GM06990 (cell line): ENCODE results near the gene BANP.
"Not testable (repeated sequence)": the region's sequence is repeated elsewhere in the genome, so short reads cannot be mapped to it uniquely, and the experiment has no call there.

Source experiments
- DNase-seq: peaks from one replicate; pipeline ENCODE4 v3.0.0-alpha.2; 2011; ENCODE audit not compliant: insufficient read length; ENCODE audit errors: extremely low read depth
- H3K27me3 ChIP-seq: replicated peaks from 2 replicates; pipeline ENCODE4 v1.6.0; 2011; ENCODE audit warnings: low read length; ENCODE audit not compliant: control insufficient read depth, insufficient read depth
- H3K36me3 ChIP-seq: 2 replicates; pipeline ENCODE4 v1.5.1; 2011; ENCODE audit warnings: low read length; ENCODE audit not compliant: control insufficient read depth, insufficient read depth
- H3K4me3 ChIP-seq: replicated peaks from 2 replicates; pipeline ENCODE4 v1.5.1; 2011; ENCODE audit warnings: low read depth, mild to moderate bottlenecking, control low read depth, low read length
- TF ChIP-seq, protein P1 (sequence below): IDR thresholded peaks from 2 replicates; pipeline ENCODE4 v1.5.1; 2011; ENCODE audit warnings: low read length, control low read depth, mild to moderate bottlenecking, inconsistent platforms; ENCODE audit not compliant: insufficient read depth, poor library complexity, severe bottlenecking

The BANP gene

DNA sequence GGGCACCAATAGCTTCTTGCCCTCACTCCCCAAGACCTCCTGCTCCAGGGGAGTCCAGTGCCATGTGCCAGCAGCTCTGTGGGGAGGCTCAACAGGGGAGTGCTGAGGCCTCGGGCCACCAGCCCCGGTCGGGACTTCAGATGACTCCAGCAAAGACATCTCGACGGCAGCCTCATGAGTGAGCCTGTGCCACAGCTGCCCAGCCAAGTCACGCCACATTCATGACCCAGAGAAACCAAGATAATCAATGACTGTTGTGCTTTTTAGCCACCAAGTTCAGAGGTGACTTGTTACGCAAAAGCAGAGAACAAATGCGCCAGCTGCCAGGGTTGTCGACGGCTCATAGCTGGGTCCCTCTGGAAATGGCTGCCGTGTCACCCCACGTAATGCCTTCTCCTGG, 157.5 kb downstream of the BANP start:
- Histone ChIP-seq H3K27me3 (no peaks in the 10 kb centered on the region), H3K4me3 (no peak overlapping the region), H3K36me3 (no peaks in the 10 kb centered on the region)
- TF ChIP-seq, protein P1, sequence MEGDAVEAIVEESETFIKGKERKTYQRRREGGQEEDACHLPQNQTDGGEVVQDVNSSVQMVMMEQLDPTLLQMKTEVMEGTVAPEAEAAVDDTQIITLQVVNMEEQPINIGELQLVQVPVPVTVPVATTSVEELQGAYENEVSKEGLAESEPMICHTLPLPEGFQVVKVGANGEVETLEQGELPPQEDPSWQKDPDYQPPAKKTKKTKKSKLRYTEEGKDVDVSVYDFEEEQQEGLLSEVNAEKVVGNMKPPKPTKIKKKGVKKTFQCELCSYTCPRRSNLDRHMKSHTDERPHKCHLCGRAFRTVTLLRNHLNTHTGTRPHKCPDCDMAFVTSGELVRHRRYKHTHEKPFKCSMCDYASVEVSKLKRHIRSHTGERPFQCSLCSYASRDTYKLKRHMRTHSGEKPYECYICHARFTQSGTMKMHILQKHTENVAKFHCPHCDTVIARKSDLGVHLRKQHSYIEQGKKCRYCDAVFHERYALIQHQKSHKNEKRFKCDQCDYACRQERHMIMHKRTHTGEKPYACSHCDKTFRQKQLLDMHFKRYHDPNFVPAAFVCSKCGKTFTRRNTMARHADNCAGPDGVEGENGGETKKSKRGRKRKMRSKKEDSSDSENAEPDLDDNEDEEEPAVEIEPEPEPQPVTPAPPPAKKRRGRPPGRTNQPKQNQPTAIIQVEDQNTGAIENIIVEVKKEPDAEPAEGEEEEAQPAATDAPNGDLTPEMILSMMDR: no peak
- DNase-seq: no peak

DNA sequence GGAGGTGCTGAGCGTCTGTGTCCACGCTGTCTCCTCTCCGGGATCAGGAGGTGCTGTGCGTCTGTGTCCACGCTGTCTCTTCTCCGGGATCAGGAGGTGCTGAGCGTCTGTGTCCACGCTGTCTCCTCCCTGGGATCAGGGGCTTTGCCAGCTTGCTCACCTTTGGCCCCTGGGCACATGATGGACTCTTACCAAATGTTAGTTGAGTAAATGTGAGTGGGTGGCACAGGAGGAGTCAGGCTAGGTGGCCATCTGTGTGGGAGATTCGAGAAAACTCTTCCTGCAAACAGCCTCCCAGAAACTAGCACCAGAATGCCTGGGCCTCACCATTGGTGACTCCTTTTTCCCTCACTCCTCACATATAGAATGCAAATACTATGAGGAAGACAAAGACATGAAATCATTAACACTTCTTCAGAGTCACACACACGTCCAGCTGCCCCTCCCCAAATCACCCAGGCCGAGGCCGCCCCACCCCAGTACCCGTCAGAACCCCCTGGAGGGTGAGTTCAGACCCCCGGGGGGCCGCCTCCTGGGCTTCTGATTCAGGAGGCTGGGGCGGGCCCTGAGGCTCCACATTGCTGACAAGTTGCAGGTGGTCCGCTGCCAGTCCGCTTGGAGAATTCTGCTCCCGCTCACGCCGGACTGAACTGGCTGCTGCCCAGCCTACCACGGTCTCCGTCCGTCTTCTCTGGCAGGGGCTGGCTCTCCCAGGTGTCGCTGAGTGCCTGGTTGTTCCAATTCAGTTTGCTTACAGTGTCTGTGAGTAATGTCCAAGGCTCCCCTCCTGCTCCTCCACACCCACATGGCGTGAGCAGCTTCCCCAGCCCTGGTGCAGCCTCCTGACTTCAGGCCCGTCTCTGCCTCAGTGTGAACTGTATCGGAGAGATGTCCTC, 158.7 kb downstream of the BANP start:
- H3K36me3 ChIP-seq, DNase-seq, H3K4me3 ChIP-seq, H3K27me3 ChIP-seq: not testable (repeated sequence)

DNA sequence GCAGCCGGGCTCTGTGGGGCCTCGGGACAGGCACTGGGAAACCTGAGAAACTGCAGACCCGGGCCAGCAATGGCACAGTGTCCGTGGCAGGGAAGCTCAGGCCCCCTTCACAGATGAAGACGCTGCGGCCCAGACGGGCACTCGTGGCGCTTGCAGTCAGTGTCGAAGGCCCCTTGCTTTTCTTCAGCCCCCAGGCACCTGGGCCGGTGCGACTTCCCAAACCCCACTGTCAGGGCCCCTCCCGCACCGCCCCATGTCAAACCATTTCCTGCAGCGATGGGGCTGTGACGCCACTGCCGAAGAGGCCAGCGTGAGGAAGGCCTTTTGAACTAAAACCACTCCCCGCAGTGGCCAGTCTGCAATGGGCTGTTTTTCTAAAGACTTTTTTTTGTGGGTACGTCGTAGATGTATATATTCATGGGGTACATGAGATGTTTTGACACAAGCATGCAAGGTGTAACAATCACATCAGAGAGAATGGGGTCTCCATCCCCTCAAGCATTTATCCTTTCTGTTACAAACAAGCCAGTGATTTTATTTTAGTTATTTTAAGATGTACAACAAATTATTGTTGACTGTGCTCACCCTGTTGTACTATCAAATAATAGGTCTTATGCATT, 159.8 kb downstream of the BANP start:
- H3K27me3 ChIP-seq, DNase-seq, H3K36me3 ChIP-seq, H3K4me3 ChIP-seq: not testable (repeated sequence)

DNA sequence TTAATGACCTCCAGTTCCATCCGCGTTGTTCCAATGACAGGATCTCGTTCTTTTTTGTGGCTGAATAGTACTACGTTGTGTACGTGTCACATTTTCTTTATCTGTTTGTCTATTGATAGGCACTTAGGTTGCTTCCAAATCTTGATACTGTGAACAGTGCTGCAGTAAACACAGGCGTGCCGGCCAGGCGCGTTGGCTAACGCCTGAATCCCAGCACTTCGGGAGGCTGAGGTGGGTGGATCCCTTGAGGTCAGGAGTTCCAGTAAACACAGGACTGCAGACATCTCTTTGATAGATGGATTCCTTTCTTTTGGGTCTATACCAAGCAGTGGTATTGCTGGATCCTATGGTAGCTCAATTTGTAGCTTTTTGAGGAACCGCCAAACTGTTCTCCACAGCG, 160.7 kb downstream of the BANP start:
- H3K36me3 ChIP-seq, H3K27me3 ChIP-seq, H3K4me3 ChIP-seq, DNase-seq: not testable (repeated sequence)

DNA sequence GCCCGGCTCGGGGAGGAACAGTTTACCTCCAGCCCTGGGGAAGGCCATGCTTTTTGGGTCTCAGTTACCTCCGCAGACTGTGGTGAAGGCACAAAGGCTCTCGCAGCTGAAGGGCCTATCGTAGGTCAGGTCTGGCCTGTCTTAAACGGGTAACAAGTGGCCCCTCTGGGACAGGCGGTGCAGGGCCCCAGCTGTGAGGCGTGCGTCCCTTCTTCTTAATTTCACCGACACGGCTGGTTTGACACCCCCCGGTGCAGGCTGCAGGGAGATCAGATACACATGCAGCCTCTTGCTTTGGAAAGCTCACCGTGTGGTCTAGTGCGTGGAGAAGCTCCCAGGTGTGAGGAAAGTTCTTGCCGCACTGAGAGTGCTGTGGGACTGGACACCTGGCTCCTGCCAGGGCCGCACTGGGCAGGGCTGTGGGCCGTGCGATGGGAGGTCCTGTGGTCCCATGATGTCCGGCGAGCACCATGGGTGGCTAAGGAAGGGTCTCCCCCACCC, 162.4 kb downstream of the BANP start:
- no peak overlapping the region for H3K4me3 ChIP-seq
- TF ChIP-seq, protein P1: no peak

DNA sequence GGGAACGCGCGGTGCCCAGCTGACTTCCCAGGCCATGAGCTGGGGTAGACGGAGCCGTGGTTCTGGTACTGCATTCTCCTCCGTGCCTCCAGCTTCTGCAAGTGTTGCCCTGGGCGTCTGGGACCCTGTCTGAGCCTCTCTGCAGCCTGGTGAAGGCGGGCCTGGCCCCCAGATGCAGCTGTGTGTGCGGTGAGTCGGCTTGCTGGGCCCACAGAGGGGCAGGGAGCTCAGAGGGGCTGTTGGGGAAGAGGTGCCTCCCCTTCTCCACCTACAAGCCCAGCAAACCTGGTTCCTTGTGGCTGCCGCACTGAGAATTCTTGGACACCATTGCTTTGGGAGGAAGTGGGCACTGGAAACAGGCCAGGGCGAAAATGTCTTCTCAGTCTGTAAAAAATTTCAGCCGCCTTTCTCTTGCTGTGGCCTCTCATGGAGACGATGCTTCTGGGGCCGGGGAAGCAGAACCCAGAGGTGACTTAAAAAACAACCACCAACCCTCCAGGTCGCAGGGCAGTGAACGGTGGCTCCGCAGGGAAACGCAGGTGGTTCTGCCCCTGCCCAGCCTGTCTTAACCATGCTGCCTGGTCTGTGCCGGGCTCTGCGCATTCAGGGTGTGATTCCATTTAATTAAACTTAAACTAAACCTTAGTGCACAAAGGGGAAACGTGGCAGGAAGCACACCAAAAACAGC, 163.5 kb downstream of the BANP start:
- not testable (repeated sequence) for H3K4me3 ChIP-seq, DNase-seq, H3K27me3 ChIP-seq, H3K36me3 ChIP-seq

More for the DNA sequence above, 162.4 kb downstream of the BANP start:
- DNase-seq: no peak
- H3K36me3 ChIP-seq: no peaks in the 10 kb centered on the region
- H3K27me3 ChIP-seq: no peaks in the 10 kb centered on the region

DNA sequence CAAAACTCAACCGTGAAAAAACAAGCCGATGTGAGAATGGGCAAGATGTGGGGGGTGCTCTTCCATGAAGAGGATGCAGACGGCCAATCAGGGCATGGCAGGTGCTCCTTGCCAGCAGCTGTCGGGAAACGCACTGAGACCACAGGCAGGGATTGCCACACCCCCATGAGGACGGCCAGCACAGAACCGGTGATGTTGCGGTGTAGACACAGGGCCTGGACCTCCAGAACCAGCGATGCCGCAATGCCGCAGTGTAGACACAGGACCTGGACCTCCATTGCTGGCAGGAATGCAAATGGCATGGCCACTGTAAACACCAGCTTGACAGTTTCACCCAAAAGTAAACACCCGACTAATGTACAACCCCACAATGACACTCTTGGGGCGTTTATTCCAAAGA, 164.9 kb downstream of the BANP start:
- no peak for DNase-seq
- TF ChIP-seq, protein P1: no peak
- H3K36me3 ChIP-seq: no peaks in the 10 kb centered on the region
- H3K27me3 ChIP-seq: no peaks in the 10 kb centered on the region
- no peak overlapping the region for H3K4me3 ChIP-seq
